A549 treated with GW870086 at 1 μM for 4 hours (cell line): Measurements from ENCODE around the gene COA6. TPM values are rescaled to one million over a fixed set of nuclear protein-coding genes. Genes with fewer than 3 reads are reported as not detected.

Source experiments
- total RNA-seq: library from RNA; stranded (reverse); fragments of 200-300 nt; extraction: Qiagen RNA extraction; gene quantifications from 5 replicates; pipeline ENCODE4 v1.2.3, GENCODE V29; 2022; ENCODE audit warnings: low read depth

The COA6 gene
- total RNA-seq = 80.1 to 93.1 TPM (median 90.7 TPM) in 5 replicates

GRCh38 chr1:234373064-234373958, at the start of gene COA6:
TSS of gene COA6 (plus strand) at chr1:234373456. CDS start at chr1:234373467, 11 bp downstream.

Other genes starting within 250 kb of the COA6 start
- 10.0 to 13.7 TPM (median 12.5 TPM) in 5 replicates for gene TARBP1, start 105.7 kb downstream of the COA6 start, total RNA-seq
- 67.1 to 103 TPM (median 97.9 TPM) in 5 replicates for gene IRF2BP2, start 236.7 kb downstream of the COA6 start, total RNA-seq